Stimulated activated CD8-positive, alpha-beta memory T cell treated with anti-CD3 and anti-CD28 coated beads, Interleukin-7, amount 100 ng/mL, for 48 hours (primary cell): Measurements from ENCODE around the gene RAB1A.

ENCODE experiments used
- DNase-seq, 2 donors: peaks; one replicate each; pipeline ENCODE4 v3.0.0-alpha.2; 2020; ENCODE audit warnings: low read depth in 1 of 2; ENCODE audit errors: extremely low read depth in 1 of 2

The RAB1A gene

DNA sequence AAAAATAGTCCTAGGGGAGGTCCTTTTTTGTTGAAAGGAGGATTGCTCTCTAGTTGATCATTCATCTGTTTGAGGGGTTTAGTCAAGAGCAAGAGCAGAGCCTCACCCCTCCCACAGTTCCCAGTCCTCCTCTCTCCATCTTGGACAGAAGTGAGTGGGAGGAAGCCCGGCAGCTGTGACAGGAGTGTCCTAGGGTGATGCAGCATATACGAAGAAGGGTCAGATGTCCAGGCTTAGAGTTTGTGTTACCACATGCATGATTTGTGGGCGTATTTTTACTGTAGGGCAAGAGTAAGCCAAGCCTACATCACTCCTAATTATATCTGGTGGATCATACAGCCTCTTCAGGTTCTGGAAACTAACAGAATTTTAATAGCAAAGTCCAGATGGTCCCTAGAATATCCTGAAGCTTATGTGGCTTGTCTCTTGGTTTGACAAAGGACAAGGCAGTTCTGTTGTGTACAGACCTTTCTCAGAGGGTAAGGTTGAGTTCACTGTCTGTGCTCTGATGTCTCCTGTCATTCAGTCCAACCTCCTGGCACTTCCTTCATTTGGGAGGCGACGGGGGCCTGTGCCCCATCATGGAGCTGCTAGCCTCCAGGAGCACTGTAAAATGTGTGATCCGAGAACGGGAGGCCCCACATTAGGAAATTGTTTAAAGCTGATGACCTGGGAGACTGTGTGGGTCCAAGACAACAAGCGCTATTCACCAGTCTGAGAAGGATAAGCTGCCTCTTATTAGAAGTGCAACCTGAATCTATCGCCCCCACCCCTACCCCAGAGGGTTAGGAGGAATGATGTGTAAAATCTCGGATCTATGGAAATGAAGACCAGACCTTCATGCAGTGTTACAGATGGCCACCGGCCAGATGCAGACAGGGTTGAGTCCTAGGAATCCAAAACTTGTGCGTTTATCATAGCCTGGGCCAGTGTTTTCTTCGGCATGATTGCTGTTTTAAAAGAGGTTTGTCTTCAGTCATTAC, 66.8 kb downstream of the RAB1A start:
- no peak for DNase-seq

DNA sequence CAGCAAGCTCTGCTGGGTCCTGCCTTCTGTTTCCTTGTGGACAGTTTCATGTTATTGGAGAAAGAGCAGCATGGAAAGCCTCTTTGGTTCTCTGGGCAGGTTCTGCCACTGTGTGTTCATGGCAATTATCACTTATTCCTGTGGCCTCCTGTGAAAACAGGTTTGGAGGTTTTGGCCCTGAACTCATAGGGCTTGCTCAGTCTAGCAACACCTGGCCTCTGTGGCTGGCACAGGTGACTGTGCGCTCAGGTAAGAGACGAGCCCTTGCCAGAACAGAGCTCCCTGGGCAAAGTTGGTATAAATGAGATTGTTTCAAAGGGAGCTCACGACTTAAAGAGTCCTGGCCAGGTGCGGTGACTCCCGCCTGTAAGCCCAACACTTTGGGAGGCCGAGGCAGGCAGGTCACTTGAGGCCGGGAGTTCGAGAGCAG, 68.0 kb downstream of the RAB1A start:
- no peak for DNase-seq

DNA sequence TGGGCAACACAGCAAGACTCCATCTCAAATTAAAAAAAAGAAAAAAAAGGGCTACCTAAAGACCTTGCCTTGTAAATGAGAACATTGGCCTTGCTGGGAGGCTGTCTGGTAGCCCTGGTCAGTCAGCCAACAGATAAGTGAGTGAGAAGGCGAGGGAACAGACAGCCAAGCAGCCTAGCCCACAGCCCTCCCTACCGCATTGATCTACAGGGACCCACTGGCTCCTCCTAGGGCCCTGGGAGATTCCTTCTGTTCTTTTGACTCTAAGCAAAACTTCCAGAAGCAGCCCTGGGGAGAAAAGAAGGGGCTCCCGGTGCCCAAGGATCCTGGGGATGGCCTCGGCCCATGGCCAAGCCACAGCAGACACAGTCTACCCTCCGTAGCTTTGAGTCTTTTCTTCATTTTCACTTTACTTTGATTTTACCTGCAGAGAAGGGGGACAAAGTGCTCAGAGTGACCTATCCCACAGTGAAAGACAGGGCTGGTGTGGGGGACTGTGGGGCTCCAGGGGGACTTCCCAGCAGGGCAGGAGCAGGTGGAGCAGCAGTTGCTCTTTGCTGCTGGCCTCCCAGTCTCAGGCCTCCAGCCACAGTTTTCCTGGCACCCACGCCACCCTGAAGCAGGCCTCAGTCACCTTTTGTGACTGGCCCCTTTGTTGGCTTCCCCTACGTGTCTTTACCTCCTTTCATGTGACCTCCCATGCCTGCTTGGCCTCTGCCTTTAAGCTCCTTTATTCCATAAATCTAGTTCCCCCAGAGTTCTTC, 68.6 kb downstream of the RAB1A start:
- no peak for DNase-seq

DNA sequence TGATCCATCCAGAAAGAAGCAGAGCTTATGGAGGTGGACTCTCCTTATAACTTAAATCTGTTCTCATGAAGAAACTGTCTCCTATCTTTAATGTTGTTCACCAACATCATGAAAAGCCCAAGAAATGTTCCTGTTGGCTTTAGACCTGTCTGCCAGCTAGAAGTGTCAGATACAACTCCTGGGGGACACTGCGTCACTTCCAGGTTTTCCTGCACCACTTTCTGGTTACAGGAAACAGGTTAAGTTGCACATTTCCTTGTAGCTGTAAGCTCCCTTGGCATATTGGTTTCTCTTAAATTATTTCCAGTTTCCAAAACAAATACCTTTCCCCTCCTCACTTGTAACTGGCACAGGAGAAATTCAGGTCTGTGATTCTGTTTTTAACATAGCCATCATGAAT, 70.8 kb downstream of the RAB1A start:
- no peak for DNase-seq

DNA sequence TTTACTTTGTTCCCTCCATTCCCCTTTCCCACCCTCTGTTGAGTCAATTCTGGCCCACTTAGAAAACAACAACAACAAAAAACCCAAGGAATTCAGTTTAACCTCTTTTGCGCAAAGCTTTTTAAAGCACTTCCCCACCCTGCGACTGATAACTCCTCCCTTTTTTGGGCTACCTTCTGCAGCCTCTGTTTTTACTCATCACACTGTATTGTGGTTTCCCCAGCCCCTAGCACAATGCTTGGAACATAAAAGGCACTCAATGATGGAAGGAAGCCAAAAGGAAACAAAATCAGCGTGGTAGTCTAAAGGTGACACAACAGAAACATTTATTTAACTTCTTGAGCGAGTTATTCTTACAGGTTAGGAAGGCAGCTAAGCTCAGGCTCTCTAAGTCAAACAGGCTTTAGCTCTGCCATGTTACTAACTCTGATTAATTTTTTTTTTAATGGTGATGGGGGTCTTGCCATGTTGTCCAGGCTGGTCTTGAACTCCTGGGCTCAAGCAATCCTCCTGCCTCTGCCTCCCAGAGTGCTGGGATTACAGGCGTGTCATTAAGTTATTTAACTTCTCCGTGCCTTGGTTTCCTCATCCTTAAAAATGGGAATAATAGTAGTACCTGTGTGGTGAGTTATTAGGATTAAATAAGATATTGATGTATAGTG, 72.4 kb downstream of the RAB1A start:
- peak in 1 of 2 donors; percentile 46 for DNase-seq

DNA sequence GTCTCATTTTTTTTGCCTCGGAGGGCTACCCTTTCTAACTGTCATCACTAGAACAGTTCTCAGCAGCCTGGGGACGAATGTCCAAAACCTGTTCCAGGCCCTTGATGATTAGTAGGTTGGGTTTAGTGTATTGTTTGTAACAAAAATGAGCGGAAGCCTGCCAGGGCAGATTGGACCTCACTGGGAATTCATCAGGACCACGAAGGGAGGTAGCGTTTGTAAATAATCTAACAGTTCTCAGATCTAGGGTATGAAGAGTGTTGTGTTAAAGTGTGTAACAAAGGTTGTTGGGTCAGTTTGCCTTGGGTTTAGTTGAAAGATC, 72.9 kb downstream of the RAB1A start:
- no peak for DNase-seq

DNA sequence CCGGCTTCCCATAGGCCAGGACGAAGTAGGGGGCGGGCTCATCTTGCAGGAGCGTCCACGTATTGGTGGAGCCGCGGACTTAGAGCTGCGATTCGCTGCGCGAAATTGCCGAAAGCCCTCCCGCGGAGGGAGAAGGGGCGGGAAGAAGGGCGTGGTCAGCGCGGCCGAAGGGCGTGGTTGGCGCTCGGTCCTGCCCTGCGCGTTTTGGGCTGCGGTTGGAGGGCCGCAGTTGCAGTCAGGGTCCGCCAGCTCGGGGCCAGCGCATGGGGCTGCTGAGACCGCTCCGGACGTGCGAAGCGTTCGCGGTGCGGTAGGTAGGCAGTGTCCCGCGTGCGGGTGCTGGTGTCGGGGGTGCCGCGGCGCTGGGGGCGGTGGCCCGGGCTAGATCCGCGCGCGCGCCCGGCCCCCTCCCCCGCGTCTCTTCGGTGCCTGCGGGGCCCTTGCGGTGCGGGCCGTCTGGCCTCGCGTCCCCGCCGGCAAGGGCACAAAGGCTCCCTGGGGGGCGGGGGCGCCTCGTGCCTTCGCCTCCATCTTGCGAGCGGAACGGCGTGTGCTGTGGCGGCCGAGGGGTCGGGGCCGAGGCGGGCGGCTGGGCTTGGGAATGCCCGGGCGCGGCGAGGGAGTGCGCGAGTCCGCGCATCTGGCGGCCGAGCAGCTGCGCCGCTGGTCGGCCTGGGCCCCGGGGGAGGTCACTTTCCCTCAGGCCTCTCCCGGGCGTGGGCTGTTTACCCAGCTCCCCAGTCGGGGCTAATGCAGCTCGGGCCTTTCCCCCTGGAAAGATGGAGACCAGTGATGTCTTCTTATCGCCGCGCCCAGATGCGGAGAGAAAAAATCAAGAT, 73.5 kb downstream of the RAB1A start, which contains the start of gene CEP68:
CEP68 (plus strand) TSS at position 202 of the 839 bp plus-strand sequence. CDS start 13,029 bp downstream, outside the sequence.
- DNase-seq: peak; percentile 83 to 97

DNA sequence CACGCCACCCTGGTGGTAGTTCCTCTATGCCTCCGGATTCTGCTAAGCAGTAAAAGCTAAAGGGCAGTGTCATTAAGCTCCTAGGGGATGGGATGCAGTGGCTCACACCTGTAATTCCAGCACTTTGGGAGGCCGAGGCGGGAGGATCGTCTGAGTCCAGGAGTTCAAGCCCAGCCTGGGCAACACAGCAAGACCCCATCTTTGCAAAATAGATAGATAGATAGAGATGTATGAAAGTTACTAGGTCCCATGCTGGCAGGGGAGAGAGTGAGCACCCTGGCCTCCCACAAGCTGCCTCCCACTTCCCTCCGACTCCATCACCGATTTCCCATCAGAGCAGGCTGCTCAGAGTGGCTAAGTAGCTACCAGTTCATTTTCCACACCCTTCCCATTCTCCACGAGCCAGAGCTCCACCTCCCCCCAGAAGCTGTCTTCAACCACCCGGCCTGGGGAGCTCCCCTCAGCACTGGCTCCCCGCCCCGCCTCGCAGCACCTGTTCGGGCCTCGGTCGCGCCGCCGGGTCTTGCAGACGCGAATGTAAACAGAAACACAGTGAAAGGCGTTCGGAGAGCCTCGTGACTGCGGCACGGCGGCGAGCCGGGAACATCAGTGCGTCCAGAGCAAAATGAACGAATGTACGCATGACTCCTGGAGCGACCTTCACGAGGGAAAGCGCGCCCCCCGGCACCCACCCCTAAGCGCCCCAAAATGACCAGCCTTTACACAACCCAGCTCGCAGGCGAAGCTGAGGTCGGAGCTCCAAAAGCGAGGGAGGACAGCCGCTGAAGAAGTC, 74.3 kb downstream of the RAB1A start:
- DNase-seq: peak; percentile 25 to 32

DNA sequence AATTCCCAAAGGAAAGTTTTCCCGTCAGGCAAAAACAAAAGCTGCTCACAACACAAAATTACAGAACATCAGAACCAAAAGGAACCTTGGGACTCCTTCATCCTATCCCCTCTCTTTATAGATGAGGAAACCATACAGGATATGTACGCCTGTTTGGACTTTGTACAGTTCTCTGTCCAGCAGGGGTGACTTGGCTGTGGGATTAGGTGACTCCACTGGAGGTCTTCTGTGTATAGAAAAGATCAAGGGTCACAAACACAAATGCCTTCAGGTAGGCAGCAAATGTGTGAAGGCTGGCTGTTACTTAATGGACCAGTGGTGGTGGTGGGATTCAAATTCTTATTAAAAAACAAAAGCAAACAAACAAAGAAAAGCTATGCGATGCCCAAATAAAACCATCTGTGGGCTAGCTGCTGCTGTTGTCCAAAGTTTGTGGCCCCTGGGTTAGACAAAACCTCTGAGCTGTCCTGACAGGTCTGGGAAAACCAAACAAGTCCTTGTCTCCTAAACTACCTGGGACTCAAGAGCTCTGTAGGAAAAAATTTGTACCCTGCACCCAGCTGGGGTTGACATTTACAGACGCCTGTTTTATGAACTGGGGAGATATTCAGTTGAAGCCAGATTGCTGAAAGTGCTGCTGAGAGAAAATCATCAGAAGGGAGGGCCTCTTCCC, 75.0 kb downstream of the RAB1A start:
- no peak for DNase-seq

DNA sequence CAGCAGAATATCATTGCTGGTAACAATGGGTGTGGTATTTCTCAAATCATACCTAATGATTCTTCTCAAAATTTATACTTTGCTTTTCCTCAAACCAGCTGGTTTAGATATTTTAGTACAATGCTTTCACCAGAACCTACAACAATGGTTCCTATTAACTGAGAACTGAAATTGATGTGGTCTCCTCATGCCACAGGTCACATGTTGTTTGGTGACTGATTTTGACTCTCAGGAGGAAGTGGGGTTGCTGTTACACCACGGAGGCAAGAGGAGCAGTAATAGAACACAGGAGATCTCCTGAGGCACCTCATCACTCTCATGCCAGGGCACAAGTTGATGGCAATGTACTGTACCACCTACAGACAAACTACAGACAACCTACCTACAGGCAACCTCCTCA, 76.7 kb downstream of the RAB1A start:
- no peak for DNase-seq

DNA sequence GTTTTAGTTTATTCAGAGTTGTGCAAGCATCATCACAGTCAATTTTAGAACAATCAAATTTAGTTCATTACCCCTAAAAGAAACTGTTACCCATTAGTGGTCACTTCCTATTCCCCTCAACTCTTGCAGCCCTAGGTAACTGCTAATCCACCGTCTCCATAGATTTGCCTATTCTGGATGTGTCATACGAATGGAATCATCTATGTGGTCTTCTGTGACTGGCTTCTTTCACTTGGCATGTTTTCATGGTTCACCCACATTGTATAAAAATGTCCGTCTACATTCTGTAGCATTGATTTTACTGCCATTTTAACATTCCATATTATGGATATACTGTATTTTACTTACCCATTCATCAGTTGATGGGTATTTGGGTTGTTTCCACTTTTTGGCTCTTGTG, 79.0 kb downstream of the RAB1A start:
- no peak for DNase-seq

DNA sequence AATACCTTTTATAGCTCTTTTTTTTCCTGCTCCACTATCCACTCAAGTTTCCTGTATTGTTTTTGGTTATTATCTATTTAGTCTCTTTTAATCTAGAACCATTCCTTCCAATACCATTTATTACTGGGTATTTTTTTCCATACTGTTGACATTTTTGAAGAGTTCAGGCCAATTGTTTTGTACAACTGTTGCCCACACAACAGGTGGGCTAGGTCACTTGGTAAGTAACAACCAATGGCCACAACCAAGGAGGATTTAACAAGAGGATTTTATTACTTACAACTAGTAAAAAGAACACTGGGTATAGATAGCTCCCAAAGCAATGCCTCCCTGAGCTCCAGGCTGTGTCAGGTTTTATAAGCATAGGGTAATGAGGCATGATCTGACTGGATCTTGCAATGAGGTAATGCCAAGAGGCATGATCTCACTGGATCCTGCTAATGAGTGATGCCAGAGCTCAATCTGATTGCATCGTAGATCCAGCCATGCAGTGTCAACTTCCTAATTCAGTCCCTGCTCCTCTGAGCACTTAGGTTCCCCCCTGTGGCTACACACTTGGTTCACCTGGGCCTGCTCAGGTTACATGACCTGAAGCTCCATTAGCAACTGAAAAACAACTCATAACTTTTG, 80.8 kb downstream of the RAB1A start:
- DNase-seq: no peak

DNA sequence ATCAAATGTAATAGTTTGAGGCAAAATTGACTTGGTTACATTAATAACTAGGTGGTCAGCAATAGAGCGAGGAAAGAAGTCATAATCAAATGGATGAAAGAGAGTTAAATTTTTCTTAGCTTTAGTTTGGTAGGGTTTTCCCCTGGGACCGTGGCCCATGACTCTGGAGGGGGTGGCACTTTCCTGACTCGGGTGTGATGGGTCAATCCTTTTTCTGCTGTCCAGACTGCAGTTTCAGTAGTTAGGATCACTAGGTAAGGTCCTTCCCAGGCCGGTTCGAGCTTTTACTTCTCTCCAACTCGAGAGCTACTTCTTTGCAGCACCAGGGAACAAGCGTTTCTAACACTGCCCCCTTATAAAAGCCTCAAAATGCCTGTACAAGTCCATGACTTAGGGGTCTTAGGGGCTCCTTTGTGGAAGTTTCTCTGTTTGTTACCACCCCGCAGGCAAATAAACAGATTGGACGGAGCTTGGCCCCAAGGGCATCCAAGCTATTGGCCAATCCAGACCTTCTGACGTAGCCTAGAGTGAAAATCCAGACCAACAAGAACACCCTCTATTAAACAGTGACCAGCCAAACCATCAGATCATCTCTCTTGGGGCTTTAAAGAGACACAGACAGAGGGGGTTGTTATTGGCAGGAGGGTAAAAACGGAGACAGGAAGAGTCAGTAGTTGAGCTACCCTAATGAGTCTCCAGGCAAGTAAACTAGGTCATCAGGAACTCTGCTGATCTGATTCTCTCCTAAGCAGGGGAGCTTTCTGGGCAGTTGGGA, 83.1 kb downstream of the RAB1A start:
- no peak for DNase-seq

DNA sequence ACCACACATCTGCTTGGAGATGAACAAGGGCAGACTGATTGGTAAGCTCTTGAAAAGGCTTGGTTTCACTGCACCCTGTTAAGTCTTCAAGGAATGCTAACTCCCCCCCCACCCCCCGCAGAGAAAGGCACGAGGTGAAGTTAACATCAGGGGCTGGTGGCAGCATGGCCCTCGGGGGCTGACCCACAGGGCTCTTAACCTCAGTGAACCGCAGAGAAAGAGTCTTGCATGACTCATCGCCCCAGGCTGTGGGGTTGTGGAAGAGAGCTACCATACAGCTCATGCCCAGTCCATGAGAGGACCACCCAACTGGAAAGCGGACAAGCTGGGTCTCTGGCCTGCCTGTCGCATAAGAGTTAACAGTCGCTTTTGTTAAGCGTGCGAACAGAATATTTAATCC, 84.3 kb downstream of the RAB1A start:
- DNase-seq: no peak

DNA sequence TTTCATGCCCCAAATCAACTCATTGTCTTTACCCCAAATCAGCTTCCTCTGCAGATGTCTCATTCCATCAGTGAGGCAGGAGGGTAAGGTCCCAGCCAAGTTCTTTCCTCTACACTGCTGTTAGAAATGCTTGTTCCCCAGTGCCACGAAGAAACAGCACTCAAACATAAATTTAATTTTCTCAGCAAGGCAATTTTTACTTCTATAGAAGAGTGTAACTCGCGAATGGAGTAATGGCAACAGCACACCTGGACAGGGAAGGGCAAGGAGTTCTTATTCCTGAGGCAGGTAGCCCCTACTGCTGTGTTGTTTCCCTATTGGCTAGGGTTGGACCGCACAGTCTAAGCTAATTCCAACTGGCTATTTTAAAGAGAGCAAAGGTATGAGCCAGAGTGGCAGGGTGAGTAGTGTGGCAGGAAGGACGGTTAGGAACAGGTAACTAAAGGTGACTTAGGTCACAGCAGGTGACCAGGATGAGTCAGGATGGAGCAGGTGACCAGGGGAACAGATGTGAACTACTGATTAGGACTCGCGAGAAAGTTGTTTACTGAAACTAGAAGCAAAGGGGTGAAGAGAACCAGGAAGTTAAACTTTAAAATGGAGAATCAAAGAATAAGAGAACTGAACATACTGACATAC, 85.7 kb downstream of the RAB1A start:
- no peak for DNase-seq

DNA sequence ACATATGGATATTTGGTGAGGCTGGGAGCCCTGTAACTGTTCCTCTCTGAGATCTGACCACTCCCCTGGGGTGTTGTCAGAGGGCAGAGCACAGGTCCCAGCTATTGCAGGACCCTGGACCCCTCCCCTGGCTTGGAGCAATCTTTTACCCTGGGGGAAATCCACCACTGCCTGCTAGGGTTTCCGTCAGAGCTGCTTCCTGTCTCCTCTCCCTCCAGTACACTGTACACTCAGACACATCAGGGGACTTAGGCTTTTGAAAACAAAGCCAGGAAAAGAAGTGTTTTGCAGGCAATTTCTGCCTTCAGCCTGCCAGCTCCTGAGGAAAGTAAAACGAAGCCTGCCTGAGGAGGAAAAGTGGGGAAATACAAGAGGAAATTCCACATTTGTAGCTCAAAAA, 86.9 kb downstream of the RAB1A start:
- no peak for DNase-seq
